Measurements from ENCODE around the gene OR5AC2. TPM values are rescaled to one million over a fixed set of nuclear protein-coding genes. Genes with fewer than 3 reads are reported as not detected.

Gene OR5AC2
- not detected for polyA plus RNA-seq (ENCODE audit: insufficient read length in 4 of 4)

GRCh38 chr3:98086873-98087272 is at the start of gene OR5AC2:
Gene OR5AC2, plus strand, starts transcription at chr3:98087173. Its CDS starts 0 bp downstream, at chr3:98087173.
- no peak for DNase-seq (ENCODE audit: low read depth in 4 of 4, low spot score in 3 of 4)

GRCh38 chr3:98038286-98038685 is 48.7 kb upstream of the OR5AC2 start:
- no peak for DNase-seq (ENCODE audit: low read depth in 4 of 4, low spot score in 3 of 4)

GRCh38 chr3:98038876-98039275 is 48.1 kb upstream of the OR5AC2 start:
- no peak for DNase-seq (ENCODE audit: low read depth in 4 of 4, low spot score in 3 of 4)

GRCh38 chr3:98039322-98040024 is 47.5 kb upstream of the OR5AC2 start:
- peak; percentile 71 to 80 (median 76) for DNase-seq (ENCODE audit: low read depth in 4 of 4, low spot score in 3 of 4)

DNA sequence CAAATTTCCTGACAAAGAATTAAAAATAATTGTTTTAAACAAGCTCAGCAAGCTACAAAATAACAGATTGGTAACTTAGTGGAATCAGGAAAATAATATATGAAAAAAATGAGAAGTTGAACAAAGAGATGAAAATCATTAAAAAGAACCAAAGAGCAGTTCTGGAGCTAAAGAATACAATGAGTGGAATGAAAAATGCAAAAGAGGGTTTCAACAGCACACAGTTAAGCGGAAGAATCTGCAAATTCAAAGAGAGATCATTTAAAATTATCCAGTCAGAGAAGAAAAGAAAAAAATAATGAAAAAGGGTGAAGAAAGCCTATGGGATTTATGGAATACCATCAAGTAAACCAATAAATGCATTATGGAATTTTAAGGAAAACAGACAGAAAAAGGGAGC is 45.6 kb upstream of the OR5AC2 start:
- DNase-seq (ENCODE audit: low read depth in 4 of 4, low spot score in 3 of 4) = no peak

DNA sequence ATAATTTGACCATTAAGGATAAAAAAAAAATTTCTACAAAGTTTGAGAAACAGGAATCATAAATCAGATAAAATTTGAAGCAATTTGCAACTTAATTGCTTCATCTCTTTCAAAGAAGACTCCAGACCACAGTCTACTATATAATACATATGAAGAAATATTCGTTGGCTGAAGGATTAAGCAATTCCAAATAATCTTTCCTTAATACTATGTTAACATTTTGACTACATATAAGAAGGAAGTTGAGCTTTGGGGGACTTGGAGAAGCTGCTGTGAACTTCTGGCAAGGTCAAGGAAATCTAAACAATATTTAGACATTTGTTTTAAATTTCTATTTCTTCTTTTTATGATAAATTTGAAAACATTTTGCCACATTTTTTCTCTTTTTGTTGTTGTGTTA is 38.4 kb upstream of the OR5AC2 start:
- no peak for DNase-seq (ENCODE audit: low read depth in 4 of 4, low spot score in 3 of 4)

GRCh38 chr3:98049271-98049670 is 37.7 kb upstream of the OR5AC2 start:
- no peak for DNase-seq (ENCODE audit: low read depth in 4 of 4, low spot score in 3 of 4)

DNA sequence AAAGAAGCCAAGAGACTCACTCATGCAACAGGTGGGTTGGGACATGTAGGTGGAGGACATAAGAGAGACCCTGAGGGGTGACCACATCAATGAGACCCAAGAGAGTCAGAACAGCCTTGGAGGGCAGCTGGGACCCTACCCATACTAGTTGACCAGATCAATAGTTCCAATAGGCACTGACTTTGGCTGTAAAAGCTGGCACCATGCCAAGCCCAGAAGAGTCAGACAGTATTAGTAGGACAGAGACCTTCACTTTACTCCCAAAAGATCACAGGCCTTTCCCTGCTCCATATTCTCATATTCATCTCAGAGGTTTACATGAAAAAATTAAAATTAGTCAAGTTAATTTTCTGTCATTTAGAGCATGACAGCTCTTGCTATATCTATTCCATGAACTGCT is 30.9 kb upstream of the OR5AC2 start:
- DNase-seq (ENCODE audit: low read depth in 4 of 4, low spot score in 3 of 4) = no peak

GRCh38 chr3:98057631-98058030 is 29.3 kb upstream of the OR5AC2 start:
- DNase-seq (ENCODE audit: low read depth in 4 of 4, low spot score in 3 of 4) = no peak

GRCh38 chr3:98058244-98058960 is 28.6 kb upstream of the OR5AC2 start:
- no peak for DNase-seq (ENCODE audit: low read depth in 4 of 4, low spot score in 3 of 4)

DNA sequence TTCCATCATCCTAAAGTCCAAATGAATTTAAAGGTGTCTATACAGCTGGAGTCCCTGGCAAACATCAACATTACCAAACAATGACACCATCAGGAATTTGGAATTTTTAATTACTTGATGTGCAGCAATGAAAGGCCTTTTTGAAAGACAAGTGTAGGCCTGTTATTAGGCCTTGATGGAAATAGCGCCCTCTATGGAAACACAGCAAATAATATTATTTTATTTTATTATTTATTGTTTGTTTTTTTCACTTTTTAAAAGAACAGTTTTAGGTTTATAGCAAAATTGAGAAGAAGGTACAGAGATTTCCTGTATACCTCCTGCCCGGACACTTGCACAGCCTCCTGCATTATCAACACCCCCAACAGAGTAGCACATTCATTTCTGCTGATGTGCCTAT is 18.1 kb upstream of the OR5AC2 start:
- no peak for DNase-seq (ENCODE audit: low read depth in 4 of 4, low spot score in 3 of 4)

- DNase-seq (ENCODE audit: low read depth in 4 of 4, low spot score in 3 of 4) = no peak
These were observed 16.1 kb upstream of the OR5AC2 start for GRCh38 chr3:98070840-98071239.

DNA sequence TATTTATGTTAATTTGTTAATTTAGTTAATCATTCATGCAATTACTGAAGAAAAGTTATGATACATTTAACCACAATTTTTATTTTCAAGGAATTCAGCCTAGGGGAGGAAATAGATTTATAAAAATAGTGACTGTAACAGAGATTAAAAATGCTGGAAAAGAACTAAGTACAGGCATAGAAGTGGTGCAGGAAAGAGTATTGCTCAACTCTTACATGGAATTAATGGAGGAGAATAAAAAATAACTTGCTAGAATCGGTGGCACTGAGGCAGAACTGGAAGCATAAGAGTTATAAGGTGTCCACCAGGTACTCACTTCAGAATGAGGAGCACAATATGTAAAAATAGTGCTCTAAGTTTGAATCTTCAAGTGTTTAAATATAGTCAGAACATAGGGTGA is 13.5 kb upstream of the OR5AC2 start:
- DNase-seq (ENCODE audit: low read depth in 4 of 4, low spot score in 3 of 4) = no peak

- DNase-seq (ENCODE audit: low read depth in 4 of 4, low spot score in 3 of 4) = no peak
These were observed 8.9 kb downstream of the OR5AC2 start for GRCh38 chr3:98095882-98096281.

DNA sequence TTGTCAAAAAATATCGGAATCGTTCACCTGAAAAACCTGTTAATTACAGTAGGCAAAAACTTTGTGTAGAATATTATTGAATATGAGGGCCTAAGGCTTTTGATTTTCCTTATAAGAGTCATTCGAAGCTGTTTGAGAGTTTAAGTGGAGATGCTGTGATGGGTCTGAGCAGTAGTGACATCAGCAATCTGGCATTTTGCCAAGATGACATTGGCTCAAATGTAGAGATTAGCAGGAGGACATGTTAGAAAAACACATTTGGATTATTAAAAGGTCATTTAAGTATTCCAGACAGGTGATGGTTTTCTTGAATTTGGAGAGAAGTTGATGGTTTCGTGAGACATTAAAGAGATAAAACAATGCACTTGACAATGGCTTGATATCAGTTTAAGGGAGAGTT is 12.9 kb downstream of the OR5AC2 start:
- no peak for DNase-seq (ENCODE audit: low read depth in 4 of 4, low spot score in 3 of 4)

DNA sequence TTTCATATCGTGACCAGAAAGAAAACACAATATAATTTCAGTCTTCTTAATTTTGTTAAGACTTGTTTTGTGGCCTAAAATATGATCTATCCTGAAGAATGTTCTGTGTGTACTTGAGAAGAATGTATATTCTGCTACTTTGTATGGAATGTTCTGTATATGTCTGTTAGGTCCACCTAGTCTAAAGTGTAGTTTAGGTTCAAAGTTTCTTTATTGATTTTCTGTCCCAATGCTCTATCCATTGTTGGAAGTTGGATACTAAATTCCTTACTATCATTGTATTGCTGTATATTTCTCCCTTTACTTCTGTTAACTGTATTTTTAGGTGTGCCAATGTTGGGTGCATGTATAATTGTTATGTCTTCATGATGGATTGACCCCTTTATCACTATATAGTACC is 21.2 kb downstream of the OR5AC2 start:
- DNase-seq (ENCODE audit: low read depth in 4 of 4, low spot score in 3 of 4) = no peak

DNA sequence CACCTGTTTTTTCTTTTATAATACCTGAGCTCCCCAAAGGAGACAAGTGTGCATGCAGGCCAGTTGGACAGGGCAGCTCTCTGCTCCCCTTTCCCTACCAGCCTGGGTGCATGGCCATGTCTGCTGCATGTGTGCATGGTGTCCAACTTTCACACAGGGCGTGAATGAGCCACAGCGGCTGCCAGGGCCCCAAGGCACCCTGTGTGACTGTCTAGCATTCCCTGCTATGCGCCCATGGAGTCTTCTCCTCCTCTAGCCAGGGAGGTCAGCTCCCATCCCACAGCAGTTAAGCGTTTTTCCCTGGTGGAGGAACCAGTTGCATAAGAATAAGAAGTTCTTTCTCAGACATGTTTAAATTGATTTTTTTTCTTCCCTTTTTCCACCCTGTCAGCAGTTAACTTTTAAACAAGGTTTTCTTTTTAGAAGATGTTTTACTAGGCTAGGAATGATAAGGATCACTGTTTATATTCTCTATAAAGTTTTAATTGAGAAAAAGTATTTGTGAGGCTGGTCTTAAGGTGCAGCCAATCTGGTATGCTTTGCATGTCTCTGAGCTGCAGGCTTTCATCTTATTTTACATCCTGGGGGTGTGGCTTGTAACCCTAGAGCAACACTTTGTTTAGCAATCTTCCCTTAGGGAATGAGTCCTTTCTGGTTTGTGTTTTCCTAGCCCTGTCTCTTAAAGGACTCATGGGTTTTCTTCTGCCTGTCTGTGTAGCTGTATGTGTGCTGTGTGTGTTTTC is 23.0 kb downstream of the OR5AC2 start:
- no peak for DNase-seq (ENCODE audit: low read depth in 4 of 4, low spot score in 3 of 4)

DNA sequence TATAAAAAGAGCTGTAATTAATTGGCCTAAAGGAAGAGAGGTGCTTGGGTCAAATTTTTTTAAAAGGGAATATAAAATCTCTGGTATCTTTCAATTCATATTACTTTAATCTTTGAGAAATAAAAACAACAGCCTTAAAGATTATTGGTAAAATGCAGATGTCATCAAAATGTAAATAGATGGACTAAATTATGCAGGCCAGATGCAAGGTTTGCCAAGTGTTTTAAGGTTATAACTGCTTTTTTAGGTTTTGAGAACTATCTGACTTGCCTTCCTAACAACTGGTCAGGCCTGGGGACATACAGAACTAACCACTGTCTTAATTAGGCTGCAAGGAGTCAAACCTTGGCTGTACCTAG is 23.6 kb downstream of the OR5AC2 start:
- DNase-seq (ENCODE audit: low read depth in 4 of 4, low spot score in 3 of 4) = no peak

DNA sequence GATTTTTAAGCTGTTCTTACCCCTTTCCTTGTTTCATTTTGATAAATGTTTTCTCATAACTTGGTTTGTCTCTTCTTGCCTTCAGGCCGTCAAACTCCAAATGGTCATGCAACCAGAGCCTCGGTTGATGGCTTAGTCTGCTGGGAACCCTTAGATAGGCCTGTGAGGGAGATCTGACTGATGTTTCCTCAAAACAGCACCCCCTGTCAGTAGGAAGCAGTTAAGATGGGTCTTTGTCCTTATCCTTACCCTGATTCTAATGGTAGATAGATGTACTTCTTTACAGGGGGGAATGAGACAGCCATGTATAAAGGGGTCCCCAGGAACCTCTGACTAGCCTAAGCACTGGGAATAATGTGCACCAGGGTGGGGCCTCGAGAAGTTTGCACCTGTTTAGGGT is 27.3 kb downstream of the OR5AC2 start:
- no peak for DNase-seq (ENCODE audit: low read depth in 4 of 4, low spot score in 3 of 4)

- DNase-seq (ENCODE audit: low read depth in 4 of 4, low spot score in 3 of 4) = no peak
These were observed 28.7 kb downstream of the OR5AC2 start for GRCh38 chr3:98115717-98116116.

GRCh38 chr3:98130421-98130820 is 43.4 kb downstream of the OR5AC2 start, which contains the start of gene OR5H1:
Gene OR5H1, plus strand, starts transcription at chr3:98130721. Its CDS starts 1,977 bp downstream, at chr3:98132698.
- no peak for DNase-seq (ENCODE audit: low read depth in 4 of 4, low spot score in 3 of 4)

GRCh38 chr3:98136631-98137030 is 49.7 kb downstream of the OR5AC2 start:
- no peak for DNase-seq (ENCODE audit: low read depth in 4 of 4, low spot score in 3 of 4)
